Lower lobe of right lung (tissue), 2 donors: ENCODE data around the gene FOXL1. TPM values are rescaled to one million over a fixed set of nuclear protein-coding genes. Genes with fewer than 3 reads are reported as not detected.

Experiments
- ATAC-seq, 2 donors: fragments of 200-7000 bp; cut with Tn5 transposase; one replicate each; pipeline ENCODE4 v1.9.1; 2020 to 2022; ENCODE audit warnings: mild to moderate bottlenecking in 2 of 2, moderate library complexity in 2 of 2
- DNase-seq: peaks from one replicate; pipeline ENCODE4 v3.0.0-alpha.2; 2020
- H3K27ac ChIP-seq: fragments of 200-600 bp; one replicate; pipeline ENCODE4 v1.8.0; 2022
- H3K27me3 ChIP-seq: fragments of 200-600 bp; one replicate; pipeline ENCODE4 v1.8.0; 2022; ENCODE audit warnings: low read depth
- H3K36me3 ChIP-seq: fragments of 200-600 bp; one replicate; pipeline ENCODE4 v1.8.0; 2022; ENCODE audit warnings: mild to moderate bottlenecking
- H3K4me1 ChIP-seq: fragments of 200-600 bp; one replicate; pipeline ENCODE4 v1.8.0; 2022
- H3K4me3 ChIP-seq: fragments of 200-600 bp; one replicate; pipeline ENCODE4 v1.8.0; 2022; ENCODE audit warnings: mild to moderate bottlenecking
- H3K9me3 ChIP-seq: fragments of 200-600 bp; one replicate; pipeline ENCODE4 v1.8.0; 2022
- CTCF ChIP-seq: fragments of 200-600 bp; IDR thresholded peaks from one replicate; pipeline ENCODE4 v1.8.0; 2022; ENCODE audit warnings: antibody characterized with exemption, mild to moderate bottlenecking
- intact Hi-C: fragments of 100-400 bp; cut with DNase I; formaldehyde crosslinking; loops from one replicate; pipeline ENCODE4 v1.11.0; 2022
- total RNA-seq: library from RNA; stranded (reverse); fragmentation: NEBNext Ultra II Directional; extraction: Animal tissue kit (Norgen Biotek cat#: 25700); gene quantifications from one replicate; pipeline ENCODE4 v1.2.1, GENCODE V29; 2021
- donor health status: DM: no; HTN: yes; CAD: no; lungs with severe emphysema.

Gene FOXL1
- total RNA-seq, 1 donor from 2014 or later, result 0.83 TPM

GRCh38 chr16:86608301-86608747 lies 30.0 kb downstream of the FOXL1 start:
- H3K27ac ChIP-seq, result no peak overlapping the region
- no peak overlapping the region for H3K4me3 ChIP-seq
- ATAC-seq (no peak), DNase-seq (no peak)
- no peaks in the 10 kb centered on the region for H3K9me3 ChIP-seq
- intact Hi-C loops, result no loop called here
- H3K27me3 ChIP-seq, result peaks cover 21% of the 10 kb centered on the region
- no peak for TF ChIP-seq CTCF
- no peaks in the 10 kb centered on the region for H3K4me1 ChIP-seq
- no peaks in the 10 kb centered on the region for H3K36me3 ChIP-seq

- no peak for TF ChIP-seq CTCF
- Histone ChIP-seq H3K27ac (no peak overlapping the region), H3K36me3 (no peaks in the 10 kb centered on the region), H3K27me3 (peaks cover 21% of the 10 kb centered on the region), H3K9me3 (no peaks in the 10 kb centered on the region), H3K4me3 (no peak overlapping the region), H3K4me1 (no peaks in the 10 kb centered on the region)
- ATAC-seq, result no peak
- intact Hi-C loops, result no loop called here
- DNase-seq, result no peak
These were observed 30.8 kb downstream of the FOXL1 start for GRCh38 chr16:86609115-86609514.

GRCh38 chr16:86609661-86610060 lies 31.3 kb downstream of the FOXL1 start:
- intact Hi-C loops, result no loop called here
- Histone ChIP-seq H3K27me3 (peaks cover 21% of the 10 kb centered on the region), H3K27ac (no peak overlapping the region)

GRCh38 chr16:86610779-86611524 lies 32.6 kb downstream of the FOXL1 start:
- H3K4me3 ChIP-seq, result no peak overlapping the region
- no peaks in the 10 kb centered on the region for H3K9me3 ChIP-seq
- no peaks in the 10 kb centered on the region for H3K36me3 ChIP-seq
- H3K27ac ChIP-seq, result no peak overlapping the region
- DNase-seq, result no peak
- peaks cover 21% of the 10 kb centered on the region for H3K27me3 ChIP-seq
- intact Hi-C loops, result no loop called here
- no peaks in the 10 kb centered on the region for H3K4me1 ChIP-seq
- TF ChIP-seq CTCF, result no peak
- peak in 1 of 2 donors; percentile 44 for ATAC-seq

More at GRCh38 chr16:86609661-86610060, 31.3 kb downstream of the FOXL1 start:
- Histone ChIP-seq H3K4me1 (no peaks in the 10 kb centered on the region), H3K4me3 (no peak overlapping the region), H3K36me3 (no peaks in the 10 kb centered on the region), H3K9me3 (no peaks in the 10 kb centered on the region)
- no peak for TF ChIP-seq CTCF
- ATAC-seq, result no peak
- DNase-seq, result no peak

- no peak overlapping the region for H3K27ac ChIP-seq
- no peak for DNase-seq
These were observed 33.1 kb downstream of the FOXL1 start for GRCh38 chr16:86611525-86611855.

More at GRCh38 chr16:86611525-86611855, 33.1 kb downstream of the FOXL1 start:
- no peaks in the 10 kb centered on the region for H3K36me3 ChIP-seq
- no peak for TF ChIP-seq CTCF
- H3K4me1 ChIP-seq, result no peaks in the 10 kb centered on the region
- ATAC-seq, result peak in 1 of 2 donors; percentile 44
- no peaks in the 10 kb centered on the region for H3K9me3 ChIP-seq
- H3K4me3 ChIP-seq, result no peak overlapping the region
- H3K27me3 ChIP-seq, result peaks cover 21% of the 10 kb centered on the region
- intact Hi-C loops, result no loop called here
